DND-41 (cell line): ENCODE results near the gene ZC3H18.

Source experiments
- ATAC-seq: fragments of 200-7000 bp; cut with Tn5 transposase; 3 replicates; pipeline ENCODE4 v1.9.1; 2021; ENCODE audit warnings: low read depth; ENCODE audit not compliant: insufficient read depth
- DNase-seq: peaks from one replicate; pipeline ENCODE4 v3.0.0-alpha.2; 2020
- H2AFZ ChIP-seq: 2 replicates; pipeline ENCODE4 v1.6.0; 2012; ENCODE audit warnings: low read depth, low read length
- H3K27ac ChIP-seq: 2 replicates; pipeline ENCODE4 v1.5.1; 2012; ENCODE audit warnings: low read length, inconsistent platforms
- H3K27me3 ChIP-seq: fragments of 200-600 bp; sonication (generic); 2 replicates; pipeline ENCODE4 v1.6.0; 2012; ENCODE audit warnings: low read length, mild to moderate bottlenecking, inconsistent platforms; ENCODE audit not compliant: insufficient read depth, poor library complexity
- H3K36me3 ChIP-seq: 2 replicates; pipeline ENCODE4 v1.5.1; 2012; ENCODE audit warnings: low read length, inconsistent platforms; ENCODE audit not compliant: insufficient read depth
- H3K4me1 ChIP-seq: 2 replicates; pipeline ENCODE4 v1.5.1; 2012; ENCODE audit warnings: mild to moderate bottlenecking, low read length; ENCODE audit not compliant: insufficient read depth
- H3K4me2 ChIP-seq: 2 replicates; pipeline ENCODE4 v1.6.0; 2012; ENCODE audit warnings: mild to moderate bottlenecking, moderate library complexity, low read length, inconsistent platforms; ENCODE audit not compliant: insufficient read depth
- H3K4me3 ChIP-seq, 2 experiments: fragments of 200-600 bp in 1 of 2; shearing (Covaris generic) in 1 of 2; 2 replicates each; pipeline ENCODE4 v1.5.1; 2012 to 2016; ENCODE audit warnings: inconsistent platforms in 2 of 2, low read length in 2 of 2, mild to moderate bottlenecking in 2 of 2, low read depth in 1 of 2, moderate library complexity in 1 of 2
- H3K79me2 ChIP-seq: 2 replicates; pipeline ENCODE4 v1.6.0; 2012; ENCODE audit warnings: low read length, inconsistent platforms; ENCODE audit not compliant: insufficient read depth
- H3K9ac ChIP-seq: 2 replicates; pipeline ENCODE4 v1.6.0; 2012; ENCODE audit warnings: low read depth, mild to moderate bottlenecking, inconsistent platforms, low read length, moderate library complexity
- H3K9me3 ChIP-seq: 2 replicates; pipeline ENCODE4 v1.5.1; 2012; ENCODE audit warnings: low read length, moderate library complexity, mild to moderate bottlenecking, inconsistent platforms; ENCODE audit not compliant: insufficient read depth, severe bottlenecking
- H4K20me1 ChIP-seq: 2 replicates; pipeline ENCODE4 v1.6.0; 2012; ENCODE audit warnings: low read length; ENCODE audit not compliant: insufficient read depth
- CTCF ChIP-seq: IDR thresholded peaks from 2 replicates; pipeline ENCODE4 v1.5.1; 2012; ENCODE audit warnings: borderline replicate concordance, low read length, moderate library complexity, mild to moderate bottlenecking; ENCODE audit not compliant: poor library complexity, severe bottlenecking; ENCODE audit errors: extremely low read depth
- EZH2 ChIP-seq: IDR thresholded peaks from 3 replicates; pipeline ENCODE4 v1.6.1; 2012; ENCODE audit warnings: borderline replicate concordance, low read depth, mild to moderate bottlenecking, moderate library complexity, low read length, inconsistent platforms; ENCODE audit not compliant: severe bottlenecking

ZC3H18 gene

DNA sequence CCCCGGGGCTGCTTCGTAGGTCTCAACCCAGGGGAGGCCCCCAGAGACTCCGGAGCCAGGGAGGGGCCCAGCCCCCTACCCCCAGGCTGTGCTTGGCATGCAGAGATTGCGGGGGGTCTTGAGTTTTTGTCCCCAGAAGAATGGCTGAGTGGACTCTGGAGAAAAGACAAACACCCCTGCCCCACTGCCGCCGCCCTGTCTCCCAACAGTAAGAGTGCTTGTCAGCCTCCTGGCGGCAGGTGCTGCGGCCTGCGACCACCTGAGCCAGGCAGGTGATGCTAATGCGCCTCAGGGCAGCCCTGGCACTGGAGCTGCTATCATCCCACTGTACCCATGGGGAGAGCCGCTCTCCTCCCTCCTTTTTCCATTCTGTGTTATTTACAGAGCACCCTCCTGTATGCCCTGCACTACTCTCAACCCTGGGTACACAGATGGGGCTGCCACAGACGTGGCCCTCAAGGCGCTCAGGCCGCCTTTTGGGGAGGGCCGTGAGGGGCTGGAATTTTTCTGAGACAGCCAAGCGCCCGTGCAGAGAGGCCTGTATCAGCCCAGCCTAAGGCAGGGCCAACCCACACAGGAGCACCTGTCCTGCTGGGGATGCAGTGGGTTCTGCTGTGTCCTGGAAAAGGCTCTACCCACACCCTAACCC lies 65.6 kb downstream of the ZC3H18 start:
- TF ChIP-seq EZH2 (no peak), CTCF (no peak)
- DNase-seq (no peak), ATAC-seq (no peak)
- H3K9me3 ChIP-seq: no peaks in the 10 kb centered on the region
- peaks cover 23% of the 10 kb centered on the region for H3K36me3 ChIP-seq
- H4K20me1 ChIP-seq: peaks cover 22% of the 10 kb centered on the region
- no peaks in the 10 kb centered on the region for H3K79me2 ChIP-seq
- no peak overlapping the region for H2AFZ ChIP-seq
- no peak overlapping the region for H3K9ac ChIP-seq
- H3K4me2 ChIP-seq: no peak overlapping the region
- H3K4me1 ChIP-seq: no peaks in the 10 kb centered on the region
- H3K4me3 ChIP-seq: no peak overlapping the region
- H3K27me3 ChIP-seq: no peaks in the 10 kb centered on the region
- no peak overlapping the region for H3K27ac ChIP-seq

DNA sequence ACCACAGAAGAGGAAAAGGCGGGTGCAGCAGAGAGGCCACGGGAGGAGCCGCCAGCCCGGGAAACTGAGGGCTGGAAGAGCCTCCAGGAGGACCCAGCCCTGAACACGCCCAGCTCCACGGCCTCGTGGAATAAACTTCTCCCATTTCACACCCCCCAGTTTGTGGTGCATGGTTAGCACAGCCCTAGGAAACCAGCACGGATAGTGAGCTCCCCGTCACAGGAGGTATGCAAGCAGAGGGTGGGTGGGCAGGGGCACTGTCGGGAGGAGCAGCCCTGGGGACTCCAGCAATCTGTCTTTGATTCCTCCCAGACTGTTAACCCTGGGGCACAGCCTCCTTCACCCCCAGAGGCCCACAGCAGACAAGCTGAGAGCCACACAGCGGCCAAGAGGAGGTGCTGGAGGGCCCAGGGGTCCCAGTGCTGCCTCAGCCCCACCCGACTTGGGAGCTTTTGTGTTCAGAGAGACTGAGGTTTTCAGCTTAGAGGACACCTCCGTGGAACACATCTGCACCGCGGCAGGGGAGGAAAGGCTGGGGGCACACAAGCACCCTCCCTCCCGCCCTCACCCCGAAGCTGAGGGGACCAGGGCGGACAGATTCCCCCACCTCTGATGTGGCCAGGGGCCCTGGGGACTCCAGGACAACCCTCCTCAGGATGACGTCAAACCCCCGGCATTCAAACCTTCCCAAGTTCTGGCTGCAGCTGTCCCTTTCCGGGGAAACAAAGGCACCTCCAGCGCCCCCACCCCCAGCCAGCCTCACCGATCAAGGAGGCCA lies 66.5 kb downstream of the ZC3H18 start:
- H3K27me3 ChIP-seq: no peaks in the 10 kb centered on the region
- TF ChIP-seq EZH2 (no peak), CTCF (no peak)
- no peaks in the 10 kb centered on the region for H3K9me3 ChIP-seq
- H3K9ac ChIP-seq: no peak overlapping the region
- no peak overlapping the region for H3K4me3 ChIP-seq
- no peak overlapping the region for H3K4me2 ChIP-seq
- H4K20me1 ChIP-seq: peaks cover 19% of the 10 kb centered on the region
- no peak overlapping the region for H2AFZ ChIP-seq
- DNase-seq: no peak
- H3K79me2 ChIP-seq: no peaks in the 10 kb centered on the region
- H3K4me1 ChIP-seq: no peaks in the 10 kb centered on the region
- ATAC-seq: no peak
- H3K27ac ChIP-seq: no peak overlapping the region
- peaks cover 15% of the 10 kb centered on the region for H3K36me3 ChIP-seq

DNA sequence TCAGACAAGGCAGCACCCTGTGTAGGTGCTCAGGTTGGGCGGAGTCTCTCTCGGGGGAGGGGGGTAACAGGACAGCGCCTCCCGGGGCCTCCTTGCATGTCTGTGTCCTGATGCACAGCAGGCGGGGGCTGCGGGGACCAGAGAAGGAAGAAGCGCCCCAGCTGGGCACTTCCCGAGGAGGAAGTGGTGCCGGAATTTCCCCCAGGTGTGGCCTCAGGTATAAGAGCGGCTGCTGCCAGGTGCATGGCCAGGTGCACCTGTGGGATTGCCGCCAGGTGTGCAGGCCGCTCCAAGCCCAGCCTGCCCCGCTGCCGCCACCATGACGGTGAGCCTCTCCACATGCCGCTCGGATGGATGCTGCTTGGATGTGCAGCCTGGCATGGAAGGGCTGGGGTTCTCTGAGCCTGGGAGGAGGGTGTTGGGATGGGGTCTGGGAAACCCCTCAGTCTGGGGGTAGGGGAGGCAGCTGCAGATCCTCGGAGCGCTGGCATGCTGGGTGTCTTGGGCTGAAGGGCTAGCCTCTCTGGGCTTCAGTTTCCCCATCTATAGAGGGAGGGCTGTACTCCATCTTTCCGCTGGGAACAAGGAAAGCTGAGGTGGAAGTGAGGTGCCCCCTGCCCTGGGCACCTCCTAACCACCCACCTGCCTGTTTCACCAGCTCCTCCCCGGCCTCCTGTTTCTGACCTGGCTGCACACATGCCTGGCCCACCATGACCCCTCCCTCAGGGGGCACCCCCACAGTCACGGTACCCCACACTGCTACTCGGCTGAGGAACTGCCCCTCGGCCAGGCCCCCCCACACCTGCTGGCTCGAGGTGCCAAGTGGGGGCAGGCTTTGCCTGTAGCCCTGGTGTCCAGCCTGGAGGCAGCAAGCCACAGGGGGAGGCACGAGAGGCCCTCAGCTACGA lies 68.4 kb downstream of the ZC3H18 start, which contains the start of gene IL17C:
TSS of gene IL17C (plus strand) at position 250 of the 908 bp plus-strand sequence. CDS start at position 320, 70 bp downstream.
- Histone ChIP-seq H3K27ac (no peak within 1 kb of the TSS), H3K79me2 (no peaks in the 10 kb centered on the region), H3K36me3 (peaks cover under 1% of the 10 kb centered on the region), H4K20me1 (peaks cover 14% of the 10 kb centered on the region), H3K4me1 (no peaks in the 10 kb centered on the region), H3K27me3 (no peaks in the 10 kb centered on the region), H3K4me3 (no peak within 1 kb of the TSS), H3K9ac (no peak within 1 kb of the TSS), H3K4me2 (no peak within 1 kb of the TSS), H3K9me3 (no peaks in the 10 kb centered on the region), H2AFZ (no peak within 1 kb of the TSS)
- ATAC-seq: no peak
- DNase-seq: no peak
- TF ChIP-seq EZH2: no peak
- no peak for TF ChIP-seq CTCF
